Sigmoid colon (tissue), 7 donors: ENCODE results near the gene ARSI. TPM values are rescaled to one million over a fixed set of nuclear protein-coding genes. Genes with fewer than 3 reads are reported as not detected.
"Not testable (repeated sequence)": the region's sequence is repeated elsewhere in the genome, so short reads cannot be mapped to it uniquely, and the experiment has no call there.

Experiments used
- DNase-seq: peaks from one replicate; pipeline ENCODE4 v3.0.0-alpha.2; 2019
- H3K27ac ChIP-seq, 4 donors: fragments of 200-600 bp; sonication (generic); one replicate each; pipeline ENCODE4 v1.5.1; 2016 to 2019; ENCODE audit warnings: mild to moderate bottlenecking in 1 of 4
- H3K27me3 ChIP-seq, 3 donors: fragments of 200-600 bp; sonication (generic); one replicate each; pipeline ENCODE4 v1.5.1; 2019; ENCODE audit warnings: mild to moderate bottlenecking in 1 of 3
- H3K36me3 ChIP-seq, 4 donors: fragments of 200-600 bp; sonication (generic); one replicate each; pipeline ENCODE4 v1.5.1; 2016 to 2019
- H3K4me1 ChIP-seq, 4 donors: fragments of 200-600 bp; sonication (generic); one replicate each; pipeline ENCODE4 v1.5.1; 2017 to 2019
- H3K4me3 ChIP-seq, 4 donors: fragments of 200-600 bp; sonication (generic); one replicate each; pipeline ENCODE4 v1.5.1; 2017 to 2019; ENCODE audit warnings: mild to moderate bottlenecking in 2 of 4, moderate library complexity in 1 of 4
- H3K9me3 ChIP-seq, 4 donors: fragments of 200-600 bp in 3 of 4; sonication (generic) in 3 of 4; one replicate each; pipeline versions ENCODE4 v1.5.1 to v1.6.1; 2013 to 2019
- CTCF ChIP-seq, 4 experiments: fragments of 450-650 bp in 3 of 4; fragments of 200-600 bp in 1 of 4; IDR thresholded peaks; one replicate each; pipeline ENCODE4 v1.5.1; 2016 to 2019; ENCODE audit warnings: antibody characterized with exemption in 4 of 4, mild to moderate bottlenecking in 3 of 4, moderate library complexity in 2 of 4
- EP300 ChIP-seq, 4 donors: sonication (generic); formaldehyde crosslinking; IDR thresholded peaks; one replicate each; pipeline ENCODE4 v1.6.1; 2017; ENCODE audit warnings: antibody characterized with exemption in 4 of 4
- POLR2A ChIP-seq, 2 donors: fragments of 450-650 bp; IDR thresholded peaks; one replicate each; pipeline ENCODE4 v1.6.1; 2016; ENCODE audit warnings: antibody characterized with exemption in 2 of 2, mild to moderate bottlenecking in 2 of 2, moderate library complexity in 2 of 2
- POLR2AphosphoS5 ChIP-seq, 4 donors: sonication (generic); formaldehyde crosslinking; IDR thresholded peaks; one replicate each; pipeline ENCODE4 v1.6.1; 2017; ENCODE audit warnings: antibody characterized with exemption in 4 of 4
- WGBS, 2 donors: extraction: QIAGEN DNeasy Blood & Tissue Kit; methylation state at CpG; one replicate each; pipeline ENCODE4 v1.1.7; 2013; 5-methylcytosine and 5-hydroxymethylcytosine counted together
- intact Hi-C: fragments of 100-400 bp; cut with DNase I; formaldehyde crosslinking; loops from one replicate; pipeline ENCODE4 v1.15.1; 2023
- polyA plus RNA-seq, 3 donors: library from polyadenylated mRNA; stranded (reverse); fragments of 200-250 nt; gene quantifications; one replicate each; pipeline ENCODE4 v1.2.3, GENCODE V29; 2013
- total RNA-seq, 4 donors: library from RNA; depleted of rRNA; stranded (reverse); fragments of >200 nt; gene quantifications; one replicate each; pipeline ENCODE4 v1.1.0, GENCODE V29; 2016
- donor health status: healthy with polysubstance abuse.
- donor health status: Bipolar disorder and iron deficiency.
- donor health status: healthy.

ARSI gene
- total and polyA plus RNA-seq, 7 donors: 0.63 to 3.3 (median 1.5) TPM; not detected in 2

DNA sequence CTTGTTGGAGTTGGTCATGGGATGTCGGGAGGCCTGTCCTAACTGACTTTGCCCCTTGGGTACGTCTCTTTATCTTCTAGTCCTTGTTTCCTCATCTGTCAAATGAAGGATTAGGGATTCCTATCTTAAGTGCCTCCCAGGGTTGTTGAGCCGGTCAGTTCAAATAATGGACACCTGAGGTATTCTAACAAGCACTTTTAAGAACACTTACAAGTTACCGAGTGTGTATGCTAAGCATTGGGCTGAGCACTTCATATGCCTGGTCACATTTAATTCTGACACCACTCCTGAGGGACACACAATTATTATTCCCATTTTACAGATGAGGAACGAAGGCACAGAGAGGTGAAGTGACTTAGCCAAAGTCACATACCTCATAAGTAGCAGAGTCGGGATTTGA, 50.2 kb downstream of the ARSI start:
- intact Hi-C loops: no loop called here
- 90 to 93% methylated on average over 6 of the region's 6 CpGs for WGBS, 2 donors
- no peaks in the 10 kb centered on the region for H3K9me3 ChIP-seq
- H3K27me3 ChIP-seq: no peaks in the 10 kb centered on the region
- H3K4me3 ChIP-seq: no peak overlapping the region
- H3K27ac ChIP-seq: no peak overlapping the region
- DNase-seq: no peak
- TF ChIP-seq CTCF (IDR thresholded peaks at IDR 0.05): no peak
- TF ChIP-seq POLR2AphosphoS5 (IDR thresholded peaks at IDR 0.05): no peak
- no peak for TF ChIP-seq POLR2A (IDR thresholded peaks at IDR 0.05)
- TF ChIP-seq EP300 (IDR thresholded peaks at IDR 0.05): no peak
- H3K4me1 ChIP-seq: no peaks in the 10 kb centered on the region
- H3K36me3 ChIP-seq: no peaks in the 10 kb centered on the region

DNA sequence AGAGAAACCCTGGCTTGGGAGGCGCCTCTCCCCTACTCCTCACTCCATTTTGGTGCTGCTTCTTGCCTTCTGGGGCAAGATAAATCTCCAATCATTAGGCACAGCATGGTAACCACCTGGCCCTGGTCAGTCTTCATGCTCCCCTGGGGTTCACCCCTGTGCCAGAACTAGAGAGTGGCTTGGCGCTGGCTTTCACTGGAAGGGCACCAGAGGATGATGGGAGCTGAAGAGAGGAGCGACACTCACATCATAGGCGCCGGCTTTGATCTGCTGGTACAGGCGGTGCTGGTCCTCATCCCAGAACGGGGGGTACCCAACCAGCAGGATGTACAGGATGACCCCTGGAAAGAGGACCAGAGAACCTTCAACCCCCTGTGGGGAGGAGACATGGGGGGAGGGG, 51.2 kb downstream of the ARSI start:
- Histone ChIP-seq H3K27me3 (no peaks in the 10 kb centered on the region), H3K9me3 (no peaks in the 10 kb centered on the region), H3K27ac (no peak overlapping the region), H3K4me3 (no peak overlapping the region), H3K36me3 (no peaks in the 10 kb centered on the region), H3K4me1 (no peaks in the 10 kb centered on the region)
- DNase-seq: no peak
- TF ChIP-seq EP300 (IDR thresholded peaks at IDR 0.05): no peak
- no peak for TF ChIP-seq CTCF (IDR thresholded peaks at IDR 0.05)
- TF ChIP-seq POLR2A (IDR thresholded peaks at IDR 0.05): no peak
- TF ChIP-seq POLR2AphosphoS5 (IDR thresholded peaks at IDR 0.05): no peak
- 92 to 94% methylated on average over 7 of the region's 7 CpGs for WGBS, 2 donors
- intact Hi-C loops: no loop called here

DNA sequence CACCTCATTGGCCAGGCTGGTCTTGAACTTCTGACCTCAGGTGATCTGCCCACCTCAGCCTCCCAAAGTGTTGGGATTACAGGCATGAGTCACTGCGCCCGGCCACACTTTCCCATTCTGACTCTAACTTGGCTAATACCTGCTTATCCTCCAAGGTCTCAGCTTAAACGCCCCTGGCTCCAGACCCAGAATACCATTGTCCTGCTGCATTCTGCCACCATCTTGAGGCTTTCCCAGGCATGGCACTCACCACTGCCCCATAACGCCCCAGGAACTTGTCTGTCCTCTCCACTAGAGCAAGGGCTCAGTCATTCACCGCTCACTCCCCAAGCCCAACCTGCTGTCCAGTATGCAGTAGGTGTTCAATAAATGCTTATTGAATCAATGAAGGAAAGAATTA, 53.0 kb downstream of the ARSI start:
- 87 to 90% methylated on average over 5 of the region's 5 CpGs for WGBS, 2 donors
- H3K4me1 ChIP-seq: peaks cover 0 to 13% (median 11%) of the 10 kb centered on the region in 4 donors
- H3K36me3 ChIP-seq: no peaks in the 10 kb centered on the region
- H3K27ac ChIP-seq: no peak overlapping the region
- no peaks in the 10 kb centered on the region for H3K27me3 ChIP-seq
- no peaks in the 10 kb centered on the region for H3K9me3 ChIP-seq
- no peak for DNase-seq
- no peak overlapping the region for H3K4me3 ChIP-seq
- TF ChIP-seq POLR2AphosphoS5 (IDR thresholded peaks at IDR 0.05) (no peak), CTCF (IDR thresholded peaks at IDR 0.05) (no peak), POLR2A (IDR thresholded peaks at IDR 0.05) (no peak), EP300 (IDR thresholded peaks at IDR 0.05) (no peak)
- intact Hi-C loops: no loop called here

- WGBS, 2 donors: 96 to 98% methylated on average over 3 of the region's 3 CpGs
- Histone ChIP-seq H3K4me3 (no peak overlapping the region), H3K9me3 (no peaks in the 10 kb centered on the region), H3K27me3 (no peaks in the 10 kb centered on the region), H3K36me3 (no peaks in the 10 kb centered on the region), H3K4me1 (peaks cover 0 to 16% (median 13%) of the 10 kb centered on the region in 4 donors), H3K27ac (no peak overlapping the region)
- TF ChIP-seq POLR2AphosphoS5 (IDR thresholded peaks at IDR 0.05) (no peak), EP300 (IDR thresholded peaks at IDR 0.05) (no peak), CTCF (IDR thresholded peaks at IDR 0.05) (no peak), POLR2A (IDR thresholded peaks at IDR 0.05) (no peak)
- intact Hi-C loops: no loop called here
- no peak for DNase-seq
Observed at GRCh38 chr5:150248946-150249345, 53.8 kb downstream of the ARSI start.

DNA sequence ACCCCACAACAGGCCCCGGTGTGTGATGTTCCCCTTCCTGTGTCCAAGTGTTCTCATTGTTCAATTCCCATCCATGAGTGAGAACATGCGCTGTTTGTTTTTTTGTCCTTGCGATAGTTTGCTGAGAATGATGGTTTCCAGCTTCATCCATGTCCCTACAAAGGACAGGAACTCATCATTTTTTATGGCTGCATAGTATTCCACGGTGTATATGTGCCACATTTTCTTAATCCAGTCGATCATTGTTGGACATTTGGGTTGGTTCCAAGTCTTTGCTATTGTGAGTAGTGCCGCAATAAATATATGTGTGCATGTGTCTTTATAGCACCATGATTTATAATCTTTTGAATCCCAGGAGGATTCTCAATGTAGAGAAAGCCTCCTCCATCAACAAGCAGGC, 54.2 kb downstream of the ARSI start:
- H3K4me1 ChIP-seq: peaks cover 0 to 16% (median 13%) of the 10 kb centered on the region in 4 donors

More for the DNA sequence above, 54.2 kb downstream of the ARSI start:
- H3K36me3 ChIP-seq, H3K27ac ChIP-seq, H3K27me3 ChIP-seq, intact Hi-C loops, DNase-seq, H3K9me3 ChIP-seq, H3K4me3 ChIP-seq: not testable (repeated sequence)
- 81 to 91% methylated on average over 6 of the region's 6 CpGs for WGBS, 2 donors
